ENCODE measurements around the gene E2F2.
A peak's percentile ranks its signal among the peaks of the same experiment; 100 is the strongest.

Gene E2F2, protein sequence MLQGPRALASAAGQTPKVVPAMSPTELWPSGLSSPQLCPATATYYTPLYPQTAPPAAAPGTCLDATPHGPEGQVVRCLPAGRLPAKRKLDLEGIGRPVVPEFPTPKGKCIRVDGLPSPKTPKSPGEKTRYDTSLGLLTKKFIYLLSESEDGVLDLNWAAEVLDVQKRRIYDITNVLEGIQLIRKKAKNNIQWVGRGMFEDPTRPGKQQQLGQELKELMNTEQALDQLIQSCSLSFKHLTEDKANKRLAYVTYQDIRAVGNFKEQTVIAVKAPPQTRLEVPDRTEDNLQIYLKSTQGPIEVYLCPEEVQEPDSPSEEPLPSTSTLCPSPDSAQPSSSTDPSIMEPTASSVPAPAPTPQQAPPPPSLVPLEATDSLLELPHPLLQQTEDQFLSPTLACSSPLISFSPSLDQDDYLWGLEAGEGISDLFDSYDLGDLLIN

DNA sequence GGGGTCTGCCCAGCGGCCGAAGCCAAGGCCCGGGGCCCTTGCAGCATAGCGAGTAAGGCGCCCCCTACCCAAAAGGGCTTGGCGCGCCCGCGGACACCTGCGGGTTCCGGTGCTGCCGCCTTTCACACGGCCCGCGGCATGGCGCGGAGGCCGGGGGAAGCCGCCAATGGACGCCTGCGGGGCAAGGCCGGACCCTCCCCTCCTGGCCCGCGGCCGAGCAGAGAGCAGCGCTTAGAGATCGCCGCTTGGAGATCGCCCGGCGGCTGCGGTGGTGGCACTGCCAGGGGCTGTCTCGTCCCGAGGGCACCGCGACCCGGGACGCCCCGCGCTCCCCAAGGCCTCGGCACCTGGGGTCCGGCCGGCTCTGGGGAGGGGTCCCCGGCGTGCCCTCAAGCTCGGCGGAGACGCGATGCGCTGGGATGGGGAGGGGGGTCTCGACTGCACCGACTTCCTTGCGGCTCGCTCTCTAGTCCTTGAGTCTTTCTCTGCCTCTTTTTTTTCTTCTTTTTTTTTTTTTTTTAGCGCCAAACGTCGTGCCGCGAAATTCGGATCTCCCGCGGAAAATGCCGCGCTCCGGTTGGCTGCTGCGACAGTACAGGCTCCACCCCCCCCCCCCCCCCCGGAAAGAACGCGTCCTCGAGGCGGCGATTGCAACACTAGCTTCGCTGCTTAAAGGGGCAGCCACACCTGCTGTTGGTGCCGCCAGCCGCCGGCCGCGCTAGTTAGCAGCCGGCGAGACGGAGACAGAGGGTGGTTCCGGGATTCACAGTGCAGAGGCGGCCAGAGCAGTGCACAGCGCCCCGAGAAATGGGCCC lies at the start of gene E2F2:
TSS of gene E2F2 (minus strand) at position 487 of the 815 bp plus-strand sequence. CDS start at position 47, 440 bp downstream.
- DNase-seq (ENCODE audit: low spot score), result peak; percentile 90

DNA sequence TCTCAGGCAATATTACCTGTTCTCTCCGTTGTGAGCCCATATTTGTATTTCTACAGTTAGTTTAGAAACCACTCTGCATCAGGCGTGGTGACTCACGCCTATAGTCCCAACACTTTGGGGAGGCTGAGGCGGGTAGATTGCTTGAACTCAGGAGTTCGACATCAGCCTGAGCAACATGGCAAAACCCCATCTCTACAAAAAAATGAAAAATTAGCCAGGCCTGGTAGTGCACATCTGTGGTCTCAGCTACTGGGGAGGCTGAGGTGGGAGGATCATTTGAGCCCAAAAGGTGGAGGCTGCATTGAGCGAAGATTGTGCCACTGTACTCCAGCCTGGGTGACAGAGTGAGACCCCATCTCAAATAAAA lies 47.9 kb upstream of the E2F2 start:
- DNase-seq (ENCODE audit: low spot score), result no peak

DNA sequence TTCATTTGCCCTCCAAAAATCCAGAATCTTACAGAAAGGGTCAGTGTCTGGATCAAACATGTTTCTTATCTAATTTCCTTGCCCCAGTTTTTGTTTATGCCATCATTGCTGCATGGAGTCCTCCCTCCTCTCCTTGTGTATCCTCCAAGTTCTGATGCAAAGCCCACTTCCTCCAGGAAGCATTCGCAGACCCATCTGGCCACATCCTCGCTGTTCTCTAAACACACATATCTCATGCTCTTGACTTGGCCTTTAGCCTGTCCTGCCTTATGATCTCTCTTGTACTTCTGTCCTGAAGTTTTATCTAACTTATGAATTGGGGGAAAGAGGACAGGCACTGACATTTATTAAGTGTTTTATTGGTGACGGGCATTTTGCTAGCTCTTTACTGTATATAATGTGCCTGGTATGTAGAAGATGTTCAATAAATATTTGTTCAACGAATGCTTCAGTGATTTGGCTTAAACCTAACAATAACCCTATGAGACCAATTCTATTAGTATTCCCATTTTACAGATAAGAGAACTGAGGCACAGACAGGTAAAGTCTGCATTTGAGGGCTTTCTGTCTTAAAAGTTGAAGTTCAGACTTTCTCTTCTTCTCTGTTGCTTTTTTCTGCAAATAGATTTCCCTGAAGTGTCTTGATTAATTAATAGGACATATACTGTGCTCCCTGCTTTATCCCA lies 47.4 kb upstream of the E2F2 start:
- no peak for DNase-seq (ENCODE audit: low spot score)

DNA sequence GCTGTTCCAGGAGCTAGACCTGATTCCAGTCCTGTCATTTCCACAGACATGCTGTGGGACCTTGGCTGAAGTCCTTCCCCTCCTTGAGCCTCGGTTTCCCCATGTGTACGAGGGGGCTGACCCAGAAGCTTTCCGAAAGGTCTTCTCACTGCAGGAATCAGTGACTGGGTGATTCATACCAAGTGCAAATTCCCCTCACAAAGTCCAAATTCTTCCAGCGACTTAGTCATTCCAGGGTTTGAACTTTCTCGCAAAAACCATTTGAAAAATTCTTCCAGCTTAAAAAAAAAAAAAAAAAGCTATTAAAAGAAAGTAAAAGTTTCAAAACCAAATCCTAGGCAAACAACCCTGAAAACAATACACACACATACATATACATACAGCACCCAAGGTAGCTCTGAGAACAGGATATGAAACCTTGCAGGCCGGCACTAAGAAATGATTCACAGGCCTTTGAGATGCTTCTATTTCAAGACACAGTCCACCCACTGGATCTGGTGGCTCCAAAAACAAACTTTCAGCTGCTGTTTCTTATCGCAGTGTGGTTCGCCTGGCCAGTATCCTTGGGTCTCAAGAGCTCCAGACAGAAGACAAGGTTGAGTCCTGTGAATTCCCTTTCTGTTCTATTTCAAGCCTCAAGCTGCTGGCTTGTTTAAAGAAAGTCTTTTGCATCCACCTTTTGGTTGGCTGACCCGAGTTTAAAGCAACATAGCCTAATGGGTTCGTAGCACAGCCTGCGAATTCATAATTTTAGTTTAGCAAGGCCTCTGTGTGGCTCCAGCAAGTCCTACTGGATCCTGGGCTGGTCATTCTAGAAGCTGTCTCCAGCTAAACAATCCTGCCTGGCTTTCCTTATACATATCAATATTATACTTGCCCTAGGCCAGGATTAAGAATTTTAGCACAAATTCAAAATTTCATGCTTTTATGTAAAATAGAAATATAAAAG lies 46.3 kb upstream of the E2F2 start:
- DNase-seq (ENCODE audit: low spot score), result peak; percentile 48

DNA sequence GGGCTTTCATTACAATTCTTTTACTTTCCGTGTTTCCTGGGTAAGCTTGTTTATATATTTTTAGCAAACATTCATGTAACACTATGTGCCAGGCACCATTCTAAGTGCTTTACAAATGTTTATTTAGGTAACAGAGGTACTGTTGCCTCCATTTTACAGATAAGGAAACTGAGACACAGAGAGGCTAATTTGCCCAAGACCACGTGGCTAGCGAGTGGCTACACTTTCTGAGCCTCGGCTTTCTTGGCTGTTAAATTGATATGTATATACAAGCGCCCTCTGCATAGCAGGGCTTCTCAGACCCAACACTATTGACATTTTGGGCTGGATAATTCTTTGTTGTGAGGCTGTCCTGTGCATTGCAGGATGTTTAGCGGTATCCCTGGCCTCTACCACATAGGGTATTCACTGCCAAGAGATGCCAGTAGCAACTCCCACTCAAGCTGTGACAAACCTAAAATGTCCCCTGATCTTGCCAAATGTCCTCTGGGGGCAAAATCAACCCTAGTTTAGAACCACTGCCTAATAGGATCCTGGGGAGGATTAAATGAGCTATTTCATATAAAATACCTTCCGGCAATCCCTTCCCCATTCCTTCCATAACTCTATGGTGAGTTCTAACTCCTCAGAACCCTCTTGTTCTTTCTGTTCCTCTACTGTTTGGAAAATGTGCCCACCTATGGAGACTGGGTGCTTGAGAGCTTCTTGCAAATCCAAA lies 45.5 kb upstream of the E2F2 start:
- DNase-seq (ENCODE audit: low spot score), result no peak

DNA sequence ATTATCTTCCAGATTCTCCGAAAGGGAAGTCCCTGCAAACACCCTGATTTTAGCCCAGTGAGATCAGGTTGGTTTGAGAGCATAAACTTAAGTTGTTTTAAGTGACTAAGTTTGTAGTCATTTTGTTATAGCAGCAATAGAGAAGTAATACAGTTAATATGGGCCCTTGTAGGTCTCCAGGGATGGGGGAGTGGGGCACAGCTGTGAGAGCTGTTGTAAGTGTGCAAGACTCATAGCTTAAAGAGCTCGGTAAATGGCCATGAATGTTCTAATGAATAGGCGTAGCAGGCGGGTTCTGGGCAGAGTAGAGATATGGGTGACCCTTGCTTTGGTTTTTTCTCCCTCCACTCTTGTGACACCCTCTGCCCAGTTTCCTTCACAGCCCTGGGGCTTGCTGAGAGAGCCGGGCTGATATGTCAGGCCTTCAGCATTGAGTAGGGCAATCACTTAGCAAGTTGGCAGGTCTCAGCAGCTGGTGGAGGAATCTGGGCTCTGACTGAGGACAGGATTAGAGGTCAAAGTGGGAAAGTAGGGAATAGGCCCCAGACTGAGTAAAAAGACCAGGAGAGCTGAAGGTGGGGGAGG lies 44.3 kb upstream of the E2F2 start:
- no peak for DNase-seq (ENCODE audit: low spot score)

DNA sequence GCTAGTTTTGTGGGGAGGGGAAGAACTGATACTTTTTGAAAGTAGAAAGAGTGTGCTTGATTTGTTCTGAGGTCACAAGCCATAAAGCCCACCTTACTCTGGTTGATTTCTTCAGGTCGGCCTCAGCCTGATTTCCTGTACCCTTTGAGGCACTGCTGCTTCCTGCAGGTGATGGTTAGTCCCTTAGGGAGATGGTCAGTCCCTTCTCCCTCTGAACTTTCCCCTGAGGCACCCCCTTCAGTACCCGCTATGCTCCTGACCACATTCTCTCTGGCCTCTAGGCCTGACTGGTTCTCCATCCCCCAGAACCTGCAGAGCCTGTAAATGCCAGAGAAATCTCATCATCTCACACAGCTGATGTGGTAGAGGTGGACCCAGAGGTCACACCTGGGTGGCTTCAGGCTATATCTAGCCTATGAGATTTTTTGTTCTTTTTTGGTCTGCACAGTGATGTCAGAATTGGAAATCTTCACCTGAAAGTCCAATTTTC lies 43.3 kb upstream of the E2F2 start:
- no peak for DNase-seq (ENCODE audit: low spot score)

DNA sequence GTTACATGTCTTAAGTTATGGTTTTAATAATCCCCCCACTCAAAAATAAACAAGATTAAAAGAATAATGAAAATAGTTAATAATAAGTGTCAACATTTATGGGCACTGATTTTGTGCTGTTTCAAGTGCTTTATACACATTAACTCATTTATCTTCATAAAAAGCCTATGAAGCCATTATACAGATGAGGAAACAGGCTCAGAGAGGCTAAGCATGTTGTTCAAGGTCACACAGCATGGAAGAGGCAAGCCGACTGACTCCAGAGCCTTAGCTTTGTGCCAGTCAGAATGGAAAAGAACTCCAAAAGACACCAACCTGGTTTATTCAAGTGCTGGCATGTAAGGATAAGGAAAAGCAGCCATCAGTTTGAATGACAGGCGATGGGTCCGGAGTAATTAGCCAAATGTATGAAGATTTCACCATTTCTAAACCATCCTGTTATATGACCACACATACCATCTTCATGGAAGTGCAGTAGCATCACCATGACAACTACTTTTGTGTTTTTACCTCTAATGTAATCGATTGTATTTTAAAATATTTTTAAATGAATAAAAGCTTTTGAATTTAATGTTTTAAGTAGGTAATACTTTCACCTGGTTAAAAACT lies 42.6 kb upstream of the E2F2 start:
- no peak for DNase-seq (ENCODE audit: low spot score)

DNA sequence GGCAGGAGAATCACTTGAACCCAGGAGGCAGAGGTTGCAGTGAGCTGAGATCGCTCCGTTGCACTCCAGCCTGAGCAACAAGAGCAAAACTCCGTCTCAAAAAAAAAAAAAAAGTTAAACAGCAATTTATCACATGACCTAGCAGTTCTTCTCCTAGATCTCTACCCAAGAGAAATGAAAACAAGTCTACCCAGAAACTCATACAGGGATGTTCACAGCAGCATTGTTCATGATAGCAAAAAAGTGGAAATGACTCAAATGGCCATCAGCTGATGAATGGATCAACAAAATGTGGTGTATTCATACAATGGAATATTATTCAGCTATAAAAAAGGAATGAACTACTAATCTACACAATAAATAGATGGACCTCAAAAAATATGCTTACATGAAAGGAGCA lies 40.4 kb upstream of the E2F2 start:
- DNase-seq (ENCODE audit: low spot score), result no peak

DNA sequence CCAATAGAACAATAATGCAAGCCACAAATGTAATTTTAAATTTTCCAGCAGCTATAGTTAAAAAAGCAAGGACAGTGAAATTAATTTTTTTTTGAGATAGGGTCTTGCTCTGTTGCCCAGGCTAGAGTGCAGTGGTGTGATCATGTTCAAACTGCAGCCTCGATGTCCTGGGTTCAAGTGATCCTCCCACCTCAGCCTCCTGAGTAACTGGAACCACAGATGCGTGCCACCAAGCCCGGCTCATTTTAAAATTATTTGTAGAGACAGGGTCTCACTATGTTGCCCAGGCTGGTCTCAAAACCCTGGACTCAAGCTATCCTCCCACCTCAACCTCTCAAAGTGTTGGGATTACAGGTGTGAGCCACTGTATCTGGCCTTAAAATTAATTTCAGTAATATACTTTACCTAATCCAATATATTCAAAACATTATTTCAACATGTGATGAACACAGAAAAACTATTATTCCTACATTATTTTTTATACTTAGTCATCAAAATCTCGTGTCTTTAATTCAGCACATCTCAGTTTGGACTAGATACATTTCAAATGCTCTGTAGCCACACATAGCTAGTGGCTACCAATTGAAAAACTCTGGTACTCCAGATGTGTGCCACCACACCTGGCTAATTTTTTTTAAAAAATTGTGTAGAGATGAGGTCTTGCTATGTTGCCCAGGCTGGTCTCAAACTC lies 39.1 kb upstream of the E2F2 start:
- DNase-seq (ENCODE audit: low spot score), result no peak

DNA sequence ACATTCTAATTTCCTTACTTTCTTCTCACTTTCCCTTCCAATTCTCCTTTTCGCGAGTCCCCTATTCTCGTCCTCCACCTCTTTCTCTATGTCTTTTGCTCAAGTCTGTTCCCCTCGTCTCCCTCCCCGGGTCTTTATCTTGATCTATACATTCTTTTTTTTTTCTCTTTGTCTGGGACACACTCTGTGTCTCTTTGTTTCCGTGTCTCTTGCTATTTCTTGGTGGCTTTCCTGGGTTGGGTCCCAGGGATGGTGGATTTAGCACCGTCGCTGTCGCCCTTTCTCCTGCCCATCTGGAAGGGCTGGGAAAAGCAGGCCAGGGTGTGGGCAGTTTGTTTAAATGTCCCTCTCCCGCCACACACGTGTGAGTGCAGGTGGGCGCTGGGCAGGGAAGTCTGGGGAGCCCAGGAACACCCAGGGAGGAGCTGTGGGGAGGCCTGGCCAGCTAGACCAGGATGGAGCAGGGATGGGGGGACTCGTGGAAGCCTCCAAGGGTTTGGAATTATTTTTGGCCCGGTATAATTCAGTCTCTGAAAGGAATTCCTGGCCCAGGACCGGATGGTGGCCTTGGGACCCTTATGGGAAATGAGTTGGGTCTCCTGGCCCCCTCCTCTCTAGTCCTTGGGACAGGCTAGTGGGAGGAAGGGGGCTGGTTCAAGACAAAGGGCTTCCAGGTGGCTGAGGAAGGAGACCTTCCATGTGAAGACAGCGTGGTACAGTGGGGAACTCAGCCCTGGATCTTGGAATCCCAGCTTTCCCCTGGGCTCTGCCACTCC lies 37.8 kb upstream of the E2F2 start:
- no peak for DNase-seq (ENCODE audit: low spot score)

DNA sequence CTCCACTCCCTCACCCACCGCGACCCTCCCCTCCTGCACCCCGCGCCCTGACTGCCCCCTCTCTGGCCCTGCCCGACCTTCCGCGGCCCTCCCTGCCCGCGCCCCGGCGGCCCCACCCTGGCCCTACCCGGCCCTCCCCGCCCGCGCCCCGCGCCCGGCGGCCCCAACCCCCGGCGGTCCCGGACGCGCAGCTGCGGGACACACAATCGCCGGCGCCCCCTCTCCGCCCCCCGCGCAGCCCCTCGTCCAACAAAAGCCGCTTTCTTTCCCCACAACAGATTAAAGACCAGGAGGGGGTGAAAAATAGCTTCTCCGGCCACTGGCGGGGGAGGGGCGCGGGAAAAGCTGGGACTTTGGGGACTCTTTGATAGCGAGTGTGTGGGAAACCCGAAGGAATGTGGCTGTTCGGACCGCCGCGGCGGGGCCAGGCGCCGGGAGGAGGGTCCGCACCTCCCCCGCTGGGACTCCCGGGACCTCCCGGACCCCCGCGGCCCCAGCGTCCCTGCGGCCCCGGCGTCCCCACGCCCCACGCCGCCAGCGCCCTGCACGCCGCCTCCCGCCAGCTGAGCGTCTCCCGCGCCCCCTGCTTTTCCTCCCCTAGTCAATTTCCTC lies 37.1 kb upstream of the E2F2 start:
- DNase-seq (ENCODE audit: low spot score), result no peak

DNA sequence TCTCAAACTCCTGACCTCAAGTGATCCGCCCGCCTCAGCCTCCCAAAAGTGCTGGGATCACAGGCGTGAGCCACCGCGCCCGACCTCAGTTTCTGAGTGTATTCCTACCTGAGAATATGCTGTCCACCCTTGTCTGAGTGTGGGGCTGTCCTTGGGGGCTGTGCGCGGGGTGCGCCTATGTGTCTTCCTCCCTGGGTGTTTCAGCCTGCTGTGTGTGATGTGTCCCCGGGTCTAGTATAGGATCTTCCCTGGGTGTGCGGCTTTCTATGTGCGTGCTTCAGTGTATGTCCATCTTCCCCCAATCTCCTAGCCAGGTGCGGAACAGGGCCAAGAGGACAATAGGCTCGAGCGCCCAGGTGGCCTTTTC lies 36.6 kb upstream of the E2F2 start:
- DNase-seq (ENCODE audit: low spot score), result no peak

DNA sequence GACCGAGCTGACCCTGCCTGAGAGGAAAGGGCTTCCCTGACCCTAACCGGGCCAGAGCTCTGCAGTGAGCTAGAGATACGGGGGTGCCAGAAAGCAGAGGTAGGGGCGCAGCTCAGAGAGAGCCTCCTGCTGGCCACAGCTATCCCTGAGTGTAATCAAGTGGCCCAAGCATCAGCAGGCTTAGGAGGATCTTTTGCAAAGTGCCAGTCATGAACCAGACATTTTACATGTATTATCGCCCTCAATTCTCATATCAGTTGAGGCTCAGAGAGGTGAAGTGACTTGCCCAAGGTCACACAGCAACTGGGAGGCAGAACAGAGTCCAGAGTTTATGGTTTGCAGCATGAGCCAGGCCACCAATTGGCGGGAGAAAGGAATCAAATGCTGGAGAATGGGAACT lies 35.3 kb upstream of the E2F2 start:
- DNase-seq (ENCODE audit: low spot score), result no peak

DNA sequence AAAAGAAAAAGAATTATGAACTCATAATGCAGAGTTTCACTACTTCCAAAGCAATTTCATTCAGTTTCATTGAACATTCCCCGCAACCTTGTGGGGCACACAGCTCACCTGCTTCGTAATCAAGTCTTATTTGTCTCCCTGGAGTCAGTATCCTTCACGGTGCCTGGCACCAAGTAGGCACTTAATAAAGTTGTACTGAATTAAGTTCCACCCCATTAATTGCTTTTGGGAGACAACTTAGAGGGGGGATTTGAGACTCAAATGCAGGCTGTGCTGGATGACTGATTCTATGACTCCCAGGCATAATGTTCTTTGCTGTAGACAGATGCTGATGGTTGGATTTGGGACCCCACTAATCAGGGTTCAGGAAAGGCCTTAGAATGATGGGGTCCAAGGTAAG lies 34.7 kb upstream of the E2F2 start:
- DNase-seq (ENCODE audit: low spot score), result no peak

DNA sequence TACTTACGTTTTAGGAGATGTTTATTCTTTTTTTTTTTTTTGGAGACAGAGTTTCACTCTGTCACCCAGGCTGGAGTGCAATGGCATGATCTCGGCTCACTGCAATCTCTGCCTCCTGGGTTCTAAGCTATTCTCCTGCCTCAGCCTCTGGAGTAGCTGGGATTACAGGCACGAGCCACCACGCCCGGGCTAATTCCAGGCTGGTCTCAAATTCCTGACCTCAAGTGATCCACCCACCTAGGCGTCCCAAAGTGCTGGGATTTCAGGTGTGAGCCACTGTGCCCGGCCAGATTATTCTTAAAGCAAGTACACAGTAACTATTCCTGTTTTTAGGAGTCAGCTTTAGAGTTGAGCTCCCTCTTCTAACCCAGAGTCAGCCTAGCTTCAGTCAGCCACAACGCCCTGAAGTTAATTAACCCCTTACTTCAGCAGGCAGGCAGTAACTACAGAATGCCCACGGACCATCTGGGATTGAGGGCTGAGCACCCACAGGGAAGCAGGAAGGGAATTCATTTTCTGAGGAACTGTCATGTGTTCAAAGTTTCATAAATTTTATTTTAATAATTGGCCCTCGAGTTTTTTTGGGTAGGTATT lies 33.6 kb upstream of the E2F2 start:
- no peak for DNase-seq (ENCODE audit: low spot score)

DNA sequence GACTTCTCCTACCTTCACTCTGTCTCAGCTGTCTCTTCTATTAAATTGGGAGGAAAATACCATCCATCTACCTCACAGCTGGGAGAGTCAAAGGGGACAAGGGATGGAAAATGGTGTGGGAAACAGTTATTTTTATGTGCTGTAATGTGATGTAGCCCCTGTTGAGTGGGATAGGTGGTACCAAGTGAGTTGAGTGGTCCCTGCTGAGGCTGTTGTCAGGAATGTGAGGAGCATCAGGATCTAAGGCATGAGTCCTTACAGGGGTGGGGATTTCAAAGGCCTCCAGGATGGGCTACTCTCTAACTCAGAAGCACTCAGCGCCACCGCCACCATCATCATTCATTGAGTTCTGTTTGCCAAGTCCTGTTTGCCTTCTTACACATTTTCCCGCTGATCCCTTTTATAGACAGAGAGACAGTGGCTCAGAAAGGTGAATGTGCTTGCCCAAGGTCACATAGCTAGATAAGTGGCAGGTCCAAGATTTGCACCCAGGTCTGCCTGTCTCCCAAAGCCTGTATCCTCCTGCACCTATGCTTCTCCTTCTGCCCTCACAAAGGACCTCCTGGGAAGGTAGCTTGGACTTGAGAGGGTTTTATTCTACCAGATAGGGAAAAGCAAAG lies 32.8 kb upstream of the E2F2 start:
- DNase-seq (ENCODE audit: low spot score), result no peak
